Measurements from ENCODE around the gene HUNK.

HUNK gene

DNA sequence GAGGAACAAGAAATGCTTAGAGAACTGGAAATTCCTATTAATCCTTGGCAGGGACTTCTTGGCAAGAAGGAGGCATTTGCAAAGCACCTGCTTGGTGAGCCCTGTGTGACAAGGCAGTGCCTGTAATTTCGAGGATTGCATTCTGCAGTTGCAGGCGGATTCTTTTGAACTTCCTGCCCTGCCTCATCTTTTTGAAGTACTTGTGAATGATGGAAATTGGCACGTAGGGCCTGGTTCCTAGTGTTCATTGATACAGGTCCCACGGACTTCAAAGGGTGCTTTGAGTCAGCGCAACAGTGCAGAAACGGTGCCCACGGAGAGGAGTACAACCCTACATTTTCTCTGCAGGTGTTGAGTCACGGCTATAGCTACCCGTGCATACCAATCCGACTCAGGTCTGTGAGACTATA is 6.4 kb downstream of the HUNK start:
- Mint-ChIP-seq H3K9me3 (no peaks in the 10 kb centered on the region), H3K27ac (no peak overlapping the region), H3K27me3 (peaks cover 63% of the 10 kb centered on the region), H3K4me1 (no peaks in the 10 kb centered on the region), H3K4me3 (no peak overlapping the region)
- no peak for DNase-seq
- no peak for ATAC-seq

GRCh38 chr21:31879911-31880310 is 7.1 kb downstream of the HUNK start:
- peaks cover 57% of the 10 kb centered on the region for H3K27me3 Mint-ChIP-seq
- no peaks in the 10 kb centered on the region for H3K9me3 Mint-ChIP-seq
- H3K4me1 Mint-ChIP-seq, result no peaks in the 10 kb centered on the region
- DNase-seq (no peak), ATAC-seq (no peak)
- no peak overlapping the region for H3K4me3 Mint-ChIP-seq
- H3K27ac Mint-ChIP-seq, result no peak overlapping the region

DNA sequence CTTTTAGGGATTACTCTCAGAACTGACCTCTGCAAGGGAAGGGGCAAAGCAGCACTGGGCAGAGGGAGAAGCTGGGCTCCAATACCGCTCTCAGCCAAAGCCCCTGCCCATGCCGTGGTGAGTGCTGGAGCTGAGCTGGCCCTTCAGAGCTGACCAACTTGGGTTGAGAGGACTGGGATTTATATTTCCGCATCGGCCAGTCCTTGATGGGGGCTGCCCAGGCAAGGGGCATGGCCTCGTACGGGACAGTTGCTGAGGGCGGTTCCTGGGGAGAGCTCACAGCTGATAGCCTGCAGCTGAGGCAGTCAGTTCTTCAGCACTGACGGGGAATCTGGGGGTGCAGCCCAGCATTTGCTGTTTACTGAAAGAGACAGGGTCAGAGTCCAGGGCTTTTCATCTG is 8.0 kb downstream of the HUNK start:
- no peak overlapping the region for H3K4me3 Mint-ChIP-seq
- peaks cover 47% of the 10 kb centered on the region for H3K27me3 Mint-ChIP-seq
- no peaks in the 10 kb centered on the region for H3K4me1 Mint-ChIP-seq
- no peak for ATAC-seq
- H3K27ac Mint-ChIP-seq, result no peak overlapping the region
- no peak for DNase-seq
- H3K9me3 Mint-ChIP-seq, result no peaks in the 10 kb centered on the region

- Mint-ChIP-seq H3K27me3 (peaks cover 30% of the 10 kb centered on the region), H3K9me3 (no peaks in the 10 kb centered on the region), H3K4me1 (no peaks in the 10 kb centered on the region), H3K4me3 (no peak overlapping the region), H3K27ac (no peak overlapping the region)
- ATAC-seq, result no peak
- DNase-seq, result no peak
Observed at GRCh38 chr21:31882711-31883110, 9.9 kb downstream of the HUNK start.

GRCh38 chr21:31885146-31885545 is 12.3 kb downstream of the HUNK start:
- ATAC-seq, result no peak
- Mint-ChIP-seq H3K4me1 (no peaks in the 10 kb centered on the region), H3K4me3 (no peak overlapping the region), H3K9me3 (no peaks in the 10 kb centered on the region), H3K27me3 (peaks cover 16% of the 10 kb centered on the region), H3K27ac (no peak overlapping the region)
- no peak for DNase-seq

DNA sequence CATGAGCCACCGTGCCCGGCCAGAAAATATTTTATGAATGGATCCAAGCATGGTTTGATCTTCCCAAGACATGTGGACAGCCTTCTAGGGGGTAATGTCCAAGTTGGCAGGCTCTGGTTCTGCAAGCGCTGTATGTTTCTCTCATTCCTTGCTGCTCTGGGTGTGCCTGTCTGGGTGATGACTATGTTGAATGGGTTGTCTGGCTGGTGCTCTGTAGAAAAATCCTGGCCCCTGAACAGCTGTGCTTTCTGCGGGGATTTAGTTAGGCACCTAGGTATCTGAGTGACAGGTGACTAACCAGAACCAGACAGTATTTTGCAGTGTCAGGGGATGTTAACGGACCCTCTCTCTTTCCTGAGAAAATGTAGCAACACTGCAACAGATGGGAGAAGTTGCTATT is 14.1 kb downstream of the HUNK start:
- no peak for ATAC-seq
- Mint-ChIP-seq H3K4me3 (no peak overlapping the region), H3K9me3 (no peaks in the 10 kb centered on the region), H3K27ac (no peak overlapping the region), H3K4me1 (no peaks in the 10 kb centered on the region), H3K27me3 (peaks cover 3% of the 10 kb centered on the region)
- DNase-seq, result no peak

GRCh38 chr21:31887391-31887841 is 14.6 kb downstream of the HUNK start:
- no peak for DNase-seq
- no peak for ATAC-seq
- H3K4me1 Mint-ChIP-seq, result no peaks in the 10 kb centered on the region
- H3K4me3 Mint-ChIP-seq, result no peak overlapping the region
- H3K27ac Mint-ChIP-seq, result no peak overlapping the region
- no peaks in the 10 kb centered on the region for H3K9me3 Mint-ChIP-seq
- peaks cover under 1% of the 10 kb centered on the region for H3K27me3 Mint-ChIP-seq

DNA sequence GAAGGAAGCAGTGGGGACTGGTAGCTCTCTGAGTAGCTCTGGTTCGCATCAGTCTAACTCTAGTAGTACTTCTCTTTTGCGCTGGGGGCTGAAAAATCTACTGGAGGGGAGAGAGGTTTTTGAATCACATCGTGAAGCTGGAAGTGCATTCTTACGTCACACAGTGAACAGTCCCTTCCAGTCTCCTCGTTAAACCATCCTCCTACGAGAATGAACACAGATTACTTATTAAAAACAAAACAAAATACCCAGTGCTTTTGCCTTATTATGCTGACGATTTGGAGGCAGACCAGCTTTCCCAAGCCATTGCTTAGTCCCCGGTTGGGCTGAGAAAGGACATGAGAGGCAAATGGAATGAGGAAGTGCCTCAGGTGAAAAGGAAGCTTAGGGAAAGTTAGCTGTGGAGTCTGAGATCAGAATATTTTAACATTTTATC is 16.1 kb downstream of the HUNK start:
- Mint-ChIP-seq H3K4me1 (no peaks in the 10 kb centered on the region), H3K9me3 (no peaks in the 10 kb centered on the region)
- no peak for DNase-seq

DNA sequence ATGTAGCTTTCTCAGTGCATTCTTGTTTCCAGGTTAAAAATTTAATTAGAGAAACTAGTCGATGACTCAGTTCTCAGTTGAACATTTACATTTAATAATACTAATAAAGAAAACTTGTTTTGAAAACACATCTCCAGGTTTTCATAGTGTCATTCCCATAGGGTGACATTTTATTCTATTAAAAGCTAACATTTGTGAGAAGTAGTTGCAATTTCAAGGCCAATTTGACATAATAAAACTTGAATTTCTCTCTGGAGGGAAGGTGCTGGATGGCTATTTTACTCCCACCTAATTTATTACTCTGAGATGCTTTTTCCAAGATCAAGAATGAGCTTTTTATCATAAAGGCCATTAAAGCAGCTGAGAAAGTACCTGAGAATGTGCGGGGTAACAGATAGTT is 16.6 kb downstream of the HUNK start:
- H3K4me1 Mint-ChIP-seq, result no peaks in the 10 kb centered on the region
- H3K9me3 Mint-ChIP-seq, result no peaks in the 10 kb centered on the region
- DNase-seq (no peak), ATAC-seq (no peak)
- no peak overlapping the region for H3K27ac Mint-ChIP-seq
- no peak overlapping the region for H3K4me3 Mint-ChIP-seq
- peaks cover 19% of the 10 kb centered on the region for H3K27me3 Mint-ChIP-seq

More for the DNA sequence above, 16.1 kb downstream of the HUNK start:
- ATAC-seq, result no peak
- H3K27me3 Mint-ChIP-seq, result peaks cover 16% of the 10 kb centered on the region
- H3K27ac Mint-ChIP-seq, result no peak overlapping the region
- H3K4me3 Mint-ChIP-seq, result no peak overlapping the region

- peaks cover 19% of the 10 kb centered on the region for H3K27me3 Mint-ChIP-seq
- H3K27ac Mint-ChIP-seq, result no peak overlapping the region
- DNase-seq, result no peak
- H3K4me3 Mint-ChIP-seq, result no peak overlapping the region
- no peaks in the 10 kb centered on the region for H3K9me3 Mint-ChIP-seq
- peaks cover 8% of the 10 kb centered on the region for H3K4me1 Mint-ChIP-seq
- ATAC-seq, result no peak
Observed at GRCh38 chr21:31892686-31893085, 19.9 kb downstream of the HUNK start.

GRCh38 chr21:31893851-31894415 is 21.1 kb downstream of the HUNK start:
- Mint-ChIP-seq H3K4me3 (no peak overlapping the region), H3K4me1 (peaks cover 16% of the 10 kb centered on the region), H3K27me3 (peaks cover 19% of the 10 kb centered on the region), H3K9me3 (no peaks in the 10 kb centered on the region), H3K27ac (no peak overlapping the region)
- no peak for DNase-seq
- ATAC-seq, result no peak

DNA sequence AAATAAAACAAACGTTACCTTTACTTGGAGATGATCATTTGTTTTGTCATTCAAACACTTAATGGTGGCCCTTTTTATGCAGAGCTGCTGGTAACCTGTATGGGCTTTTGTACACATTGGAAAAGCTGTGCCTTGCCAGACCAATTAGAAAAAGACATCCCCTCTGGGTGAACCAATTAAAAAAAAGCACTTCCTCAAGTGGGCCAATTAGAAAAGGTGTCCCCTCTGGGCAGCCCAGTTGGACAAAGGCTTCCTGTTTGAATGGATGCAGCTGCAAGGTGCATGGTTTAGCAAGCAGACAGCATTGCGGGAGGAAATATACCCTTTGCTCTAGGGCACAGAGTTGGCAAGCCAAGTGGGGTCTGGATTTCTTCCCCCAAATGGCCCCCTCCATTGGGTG is 21.6 kb downstream of the HUNK start:
- H3K9me3 Mint-ChIP-seq, result no peaks in the 10 kb centered on the region
- no peak overlapping the region for H3K27ac Mint-ChIP-seq
- no peak overlapping the region for H3K4me3 Mint-ChIP-seq
- DNase-seq (no peak), ATAC-seq (no peak)
- H3K27me3 Mint-ChIP-seq, result peaks cover 19% of the 10 kb centered on the region
- H3K4me1 Mint-ChIP-seq, result peaks cover 21% of the 10 kb centered on the region

DNA sequence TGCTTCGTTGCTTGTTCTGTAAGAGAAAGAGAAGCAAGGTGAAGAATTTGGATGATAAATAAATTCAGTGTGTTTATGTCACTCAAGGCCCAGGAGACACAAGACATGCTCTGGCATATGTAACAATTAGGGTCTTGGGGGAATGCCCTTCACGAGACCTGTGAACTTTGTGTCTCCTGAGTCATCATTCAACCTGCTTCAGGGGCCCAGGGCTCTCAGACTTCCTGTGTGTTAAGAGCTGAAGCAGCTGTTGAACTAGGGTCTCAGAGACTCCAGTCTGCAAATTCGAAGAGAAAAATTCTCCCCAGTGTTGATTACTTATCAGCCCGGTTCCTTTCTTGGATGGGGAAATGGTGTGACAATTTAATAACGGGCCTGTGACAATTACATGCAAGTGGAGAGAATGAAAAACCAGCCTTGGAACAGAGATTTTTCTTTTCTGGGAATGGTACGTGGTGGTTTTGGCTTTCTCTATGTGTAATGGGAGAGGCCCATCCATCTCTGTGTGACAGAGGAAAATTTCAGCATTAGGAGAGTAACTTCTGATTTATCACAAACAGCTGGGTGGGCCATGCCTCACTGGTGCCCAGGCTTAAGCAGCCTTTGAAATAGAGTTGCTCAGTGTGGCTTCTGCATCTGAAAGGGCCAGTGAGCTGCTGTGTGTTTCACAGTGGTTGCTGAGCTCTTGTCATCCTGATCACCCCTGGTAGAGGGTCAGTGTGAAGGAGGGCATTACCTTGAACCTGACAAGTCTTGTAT is 22.4 kb downstream of the HUNK start:
- Mint-ChIP-seq H3K27me3 (peaks cover 19% of the 10 kb centered on the region), H3K4me1 (peaks cover 23% of the 10 kb centered on the region), H3K27ac (peak overlapping the region; percentile 25 to 71), H3K9me3 (no peaks in the 10 kb centered on the region), H3K4me3 (no peak overlapping the region)
- ATAC-seq, result no peak
- DNase-seq, result no peak

GRCh38 chr21:31896019-31896418 is 23.2 kb downstream of the HUNK start:
- Mint-ChIP-seq H3K9me3 (no peaks in the 10 kb centered on the region), H3K27me3 (peaks cover 19% of the 10 kb centered on the region), H3K4me1 (peaks cover 23% of the 10 kb centered on the region), H3K4me3 (no peak overlapping the region), H3K27ac (no peak overlapping the region)
- DNase-seq (no peak), ATAC-seq (no peak)

- no peak for ATAC-seq
- H3K4me3 Mint-ChIP-seq, result no peak overlapping the region
- peaks cover 23% of the 10 kb centered on the region for H3K4me1 Mint-ChIP-seq
- DNase-seq, result no peak
- H3K9me3 Mint-ChIP-seq, result no peaks in the 10 kb centered on the region
- H3K27me3 Mint-ChIP-seq, result peaks cover 19% of the 10 kb centered on the region
- no peak overlapping the region for H3K27ac Mint-ChIP-seq
Observed at GRCh38 chr21:31897311-31897710, 24.5 kb downstream of the HUNK start.

DNA sequence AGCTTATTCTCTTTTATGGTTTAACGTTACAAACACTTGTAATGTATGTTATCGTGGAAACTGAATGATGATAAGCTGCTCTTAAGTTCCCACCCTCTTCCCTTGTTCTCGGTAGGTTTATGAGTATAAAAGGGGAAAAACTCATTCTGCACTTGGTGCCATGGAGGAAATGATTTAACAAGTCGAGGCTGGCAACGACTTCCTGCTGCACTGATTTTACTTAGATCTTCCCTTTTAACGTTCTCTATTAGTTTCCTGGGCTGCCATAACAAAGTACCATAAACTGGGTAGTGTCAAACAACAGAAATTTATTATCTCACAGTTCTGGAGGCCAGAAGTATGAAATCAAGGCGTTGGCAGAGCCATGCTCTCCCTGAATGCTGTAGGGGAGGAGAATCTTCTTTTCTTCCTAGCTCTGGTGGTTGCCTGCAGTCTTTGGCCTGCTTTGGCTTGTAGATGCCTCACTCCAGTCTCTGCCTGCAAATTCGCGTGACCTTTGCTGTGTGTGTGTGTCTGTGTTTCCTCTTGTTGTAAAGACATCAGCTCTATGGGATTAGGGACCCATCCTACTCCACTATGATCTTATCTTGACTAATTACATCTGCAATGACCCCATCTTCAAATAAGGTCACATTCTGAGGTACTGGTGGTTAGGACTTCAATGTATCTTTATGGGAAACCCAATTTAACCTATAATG is 26.3 kb downstream of the HUNK start:
- Mint-ChIP-seq H3K4me3 (no peak overlapping the region), H3K27ac (no peak overlapping the region), H3K9me3 (no peaks in the 10 kb centered on the region), H3K4me1 (peaks cover 23% of the 10 kb centered on the region), H3K27me3 (peaks cover 2% of the 10 kb centered on the region)
- no peak for DNase-seq
- ATAC-seq, result no peak
